ENCODE data around the gene TCEAL1. TPM values are rescaled to one million over a fixed set of nuclear protein-coding genes. Genes with fewer than 3 reads are reported as not detected.

TCEAL1 gene
- total RNA-seq, 1 donor from 2014 or later = 4.9 TPM

DNA sequence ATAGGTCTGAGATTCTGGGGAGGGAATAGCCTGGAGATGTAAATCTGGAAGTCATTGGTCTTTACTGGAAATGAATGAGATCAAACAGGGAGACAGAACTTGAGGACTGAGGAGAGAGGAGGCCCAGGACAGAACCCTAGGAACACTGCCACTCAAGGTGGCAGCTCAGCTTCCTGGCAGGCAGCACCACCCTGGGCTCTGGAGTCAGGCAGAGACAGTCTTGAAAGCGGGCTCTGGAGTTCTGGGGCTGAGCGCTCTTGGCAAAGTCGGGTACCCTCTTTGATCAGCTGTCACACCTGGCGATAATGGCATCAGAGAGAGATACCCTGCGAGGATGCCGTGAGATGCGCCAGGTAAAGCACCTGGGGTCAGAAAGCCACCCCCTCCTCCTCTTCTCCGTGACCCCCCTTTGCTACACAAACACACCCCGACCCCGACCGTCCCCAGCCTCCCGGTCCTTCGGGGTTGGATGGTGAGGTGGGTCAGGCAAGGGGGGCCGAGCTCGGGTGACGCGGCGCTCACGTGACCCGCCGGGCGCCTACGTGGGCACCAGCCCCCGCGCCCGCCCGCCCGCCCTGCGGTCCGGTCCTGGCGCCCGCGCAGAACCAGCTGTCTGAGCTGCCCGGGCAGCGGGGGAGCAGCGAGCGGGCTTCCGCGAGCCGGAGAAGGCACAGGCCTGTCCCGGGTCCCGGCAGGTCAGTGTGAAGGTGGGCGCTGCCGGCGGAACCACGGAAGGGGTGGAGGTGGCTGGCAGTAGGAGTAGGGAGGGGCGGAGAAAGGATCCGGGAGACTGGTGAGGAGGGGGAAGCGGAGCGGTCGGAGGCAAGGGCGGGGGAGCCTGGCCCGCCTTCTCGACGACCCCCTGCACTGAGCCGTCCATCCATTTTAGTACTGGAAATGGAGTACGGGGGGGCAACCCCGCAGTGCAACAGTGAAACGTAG lies 21.1 kb upstream of the TCEAL1 start, which contains the start of gene TCEAL3:
TCEAL3 (plus strand) TSS at position 600 of the 942 bp plus-strand sequence. CDS start 1,102 bp downstream, outside the sequence.
- peaks cover 0 to 4% of the 10 kb centered on the region in 2 donors for H3K36me3 ChIP-seq

GRCh38 chrX:103608306-103608963 lies 20.3 kb upstream of the TCEAL1 start:
- peaks cover 0 to 4% of the 10 kb centered on the region in 2 donors for H3K36me3 ChIP-seq
- TF ChIP-seq, protein P1, sequence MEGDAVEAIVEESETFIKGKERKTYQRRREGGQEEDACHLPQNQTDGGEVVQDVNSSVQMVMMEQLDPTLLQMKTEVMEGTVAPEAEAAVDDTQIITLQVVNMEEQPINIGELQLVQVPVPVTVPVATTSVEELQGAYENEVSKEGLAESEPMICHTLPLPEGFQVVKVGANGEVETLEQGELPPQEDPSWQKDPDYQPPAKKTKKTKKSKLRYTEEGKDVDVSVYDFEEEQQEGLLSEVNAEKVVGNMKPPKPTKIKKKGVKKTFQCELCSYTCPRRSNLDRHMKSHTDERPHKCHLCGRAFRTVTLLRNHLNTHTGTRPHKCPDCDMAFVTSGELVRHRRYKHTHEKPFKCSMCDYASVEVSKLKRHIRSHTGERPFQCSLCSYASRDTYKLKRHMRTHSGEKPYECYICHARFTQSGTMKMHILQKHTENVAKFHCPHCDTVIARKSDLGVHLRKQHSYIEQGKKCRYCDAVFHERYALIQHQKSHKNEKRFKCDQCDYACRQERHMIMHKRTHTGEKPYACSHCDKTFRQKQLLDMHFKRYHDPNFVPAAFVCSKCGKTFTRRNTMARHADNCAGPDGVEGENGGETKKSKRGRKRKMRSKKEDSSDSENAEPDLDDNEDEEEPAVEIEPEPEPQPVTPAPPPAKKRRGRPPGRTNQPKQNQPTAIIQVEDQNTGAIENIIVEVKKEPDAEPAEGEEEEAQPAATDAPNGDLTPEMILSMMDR (IDR thresholded peaks at IDR 0.05) = no peak
- peak overlapping the region; percentile 75 to 85 for H3K4me3 ChIP-seq
- intact Hi-C loops (cut with DNase I) = loop anchor here (2.0 to 5.0 kb wide), 3 partner anchors 20 to 79 kb away; partner anchors contain the start of genes MORF4L2 and TCEAL1
- no peaks in the 10 kb centered on the region for H3K27me3 ChIP-seq
- peak overlapping the region; percentile 93 to 94 for H3K27ac ChIP-seq
- no peaks in the 10 kb centered on the region for H3K4me1 ChIP-seq
- no peak for DNase-seq (ENCODE audit: low spot score in 2 of 2)
- H3K9me3 ChIP-seq = no peaks in the 10 kb centered on the region

More for the DNA sequence above, 21.1 kb upstream of the TCEAL1 start, which contains the start of gene TCEAL3:
- H3K27ac ChIP-seq = peak within 1 kb of the TSS; percentile 93 to 94
- intact Hi-C loops (cut with DNase I) = loop anchor here (2.0 to 5.0 kb wide), 3 partner anchors 21 to 80 kb away; partner anchors contain the start of genes MORF4L2 and TCEAL1
- TF ChIP-seq, protein P1 (IDR thresholded peaks at IDR 0.05) = no peak
- no peaks in the 10 kb centered on the region for H3K9me3 ChIP-seq
- peak in 1 of 2 donors; percentile 79 for DNase-seq (ENCODE audit: low spot score in 2 of 2)
- no peaks in the 10 kb centered on the region for H3K4me1 ChIP-seq
- H3K27me3 ChIP-seq = no peaks in the 10 kb centered on the region
- peak within 1 kb of the TSS; percentile 75 to 85 for H3K4me3 ChIP-seq

- H3K27ac ChIP-seq = no peak overlapping the region
- TF ChIP-seq, protein P1 (IDR thresholded peaks at IDR 0.05) = no peak
- H3K4me1 ChIP-seq = no peaks in the 10 kb centered on the region
- no peaks in the 10 kb centered on the region for H3K9me3 ChIP-seq
- intact Hi-C loops (cut with DNase I) = no loop called here
- H3K36me3 ChIP-seq = no peaks in the 10 kb centered on the region
- no peaks in the 10 kb centered on the region for H3K27me3 ChIP-seq
- no peak for DNase-seq (ENCODE audit: low spot score in 2 of 2)
- H3K4me3 ChIP-seq = no peak overlapping the region
Observed at GRCh38 chrX:103610282-103610681, 18.5 kb upstream of the TCEAL1 start.

- Histone ChIP-seq H3K4me1 (no peaks in the 10 kb centered on the region), H3K4me3 (no peak overlapping the region), H3K36me3 (no peaks in the 10 kb centered on the region), H3K27me3 (no peaks in the 10 kb centered on the region), H3K27ac (no peak overlapping the region), H3K9me3 (no peaks in the 10 kb centered on the region)
- DNase-seq (ENCODE audit: low spot score in 2 of 2) = no peak
- intact Hi-C loops (cut with DNase I) = no loop called here
- TF ChIP-seq, protein P1 (IDR thresholded peaks at IDR 0.05) = no peak
Observed at GRCh38 chrX:103613362-103613890, 15.3 kb upstream of the TCEAL1 start.

- intact Hi-C loops (cut with DNase I) = no loop called here
- no peaks in the 10 kb centered on the region for H3K36me3 ChIP-seq
- TF ChIP-seq, protein P1 (IDR thresholded peaks at IDR 0.05) = no peak
Observed at GRCh38 chrX:103614999-103615398, 13.8 kb upstream of the TCEAL1 start.

More at GRCh38 chrX:103614999-103615398, 13.8 kb upstream of the TCEAL1 start:
- H3K27me3 ChIP-seq = no peaks in the 10 kb centered on the region
- no peak overlapping the region for H3K4me3 ChIP-seq
- H3K9me3 ChIP-seq = no peaks in the 10 kb centered on the region
- DNase-seq (ENCODE audit: low spot score in 2 of 2) = no peak
- H3K27ac ChIP-seq = no peak overlapping the region
- H3K4me1 ChIP-seq = no peaks in the 10 kb centered on the region

All from ascending aorta (tissue), 2 donors.